Kidney epithelial cell (primary cell): Measurements from ENCODE around the gene TMEM139. TPM values are rescaled to one million over a fixed set of nuclear protein-coding genes. Genes with fewer than 3 reads are reported as not detected.

ENCODE experiments used
- DNase-seq: peaks from one replicate; pipeline ENCODE4 v3.0.0-alpha.2; 2010; ENCODE audit warnings: low read depth
- H3K27me3 ChIP-seq: 2 replicates; pipeline ENCODE4 v1.6.0; 2011; ENCODE audit warnings: low read length; ENCODE audit not compliant: control insufficient read depth, insufficient read depth
- H3K36me3 ChIP-seq: 2 replicates; pipeline ENCODE4 v1.5.1; 2011; ENCODE audit warnings: low read length; ENCODE audit not compliant: control insufficient read depth, insufficient read depth
- H3K4me3 ChIP-seq: 2 replicates; pipeline ENCODE4 v1.5.1; 2011; ENCODE audit warnings: low read depth, mild to moderate bottlenecking, control low read depth, low read length
- CTCF ChIP-seq: IDR thresholded peaks from 2 replicates; pipeline ENCODE4 v1.5.1; 2011; ENCODE audit warnings: mild to moderate bottlenecking, moderate library complexity, low read length, control low read depth, inconsistent platforms; ENCODE audit not compliant: insufficient read depth, poor library complexity, severe bottlenecking
- total RNA-seq: library from RNA; depleted of rRNA; stranded (reverse); fragments of >200 nt; gene quantifications from 2 replicates; pipeline ENCODE4 v1.2.3, GENCODE V29; 2015

The TMEM139 gene
- total RNA-seq, 1 donor from 2014 or later = 11.9 TPM

- Histone ChIP-seq H3K36me3 (peaks cover 1% of the 10 kb centered on the region), H3K27me3 (no peaks in the 10 kb centered on the region), H3K4me3 (no peak overlapping the region)
- DNase-seq = no peak
- no peak for TF ChIP-seq CTCF
These were observed 8.1 kb downstream of the TMEM139 start for GRCh38 chr7:143292876-143293275.

DNA sequence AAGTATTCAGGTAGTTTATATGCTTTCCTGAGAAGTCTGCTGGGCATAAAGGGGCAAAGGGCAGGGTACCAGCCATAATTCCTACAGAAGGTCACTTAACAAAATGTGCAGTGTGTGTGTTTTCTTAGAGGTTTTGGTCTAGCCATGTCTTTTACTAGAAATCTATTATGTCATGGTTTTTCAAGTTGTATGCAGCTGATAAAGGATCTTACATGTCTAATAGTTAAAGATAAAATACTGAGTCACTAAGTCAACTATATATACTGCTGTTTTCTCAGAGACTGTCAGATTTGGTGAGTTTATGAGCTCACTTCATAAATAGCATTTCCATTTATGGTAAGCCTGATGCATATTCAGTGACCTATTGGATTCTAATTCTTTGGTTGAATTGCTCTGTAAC is 11.1 kb downstream of the TMEM139 start:
- H3K4me3 ChIP-seq = no peak overlapping the region
- H3K36me3 ChIP-seq = peaks cover 5% of the 10 kb centered on the region
- H3K27me3 ChIP-seq = no peaks in the 10 kb centered on the region
- TF ChIP-seq CTCF = no peak
- no peak for DNase-seq

DNA sequence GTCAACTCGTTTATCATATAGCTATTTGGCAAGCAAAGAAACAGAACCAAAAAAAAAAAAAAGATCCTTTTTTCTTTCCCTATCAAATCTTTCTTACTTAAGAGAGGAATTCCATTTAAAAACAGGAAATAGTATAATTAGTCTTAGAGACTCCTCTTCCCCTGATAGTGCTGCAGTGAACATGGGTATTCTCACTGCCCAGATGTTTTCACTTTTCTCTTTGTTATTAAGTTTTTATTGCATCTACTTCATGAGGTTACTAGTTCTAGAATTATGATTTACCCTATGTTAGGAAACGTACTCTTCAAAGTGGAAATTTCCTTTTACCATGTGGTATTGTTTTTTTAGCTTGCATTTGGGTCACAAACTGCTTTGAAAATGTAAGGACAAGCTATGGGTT is 11.9 kb downstream of the TMEM139 start:
- Histone ChIP-seq H3K36me3 (peaks cover 5% of the 10 kb centered on the region), H3K4me3 (no peak overlapping the region), H3K27me3 (no peaks in the 10 kb centered on the region)
- no peak for TF ChIP-seq CTCF
- DNase-seq = no peak

- TF ChIP-seq CTCF = no peak
- Histone ChIP-seq H3K36me3 (peaks cover 3% of the 10 kb centered on the region), H3K27me3 (no peaks in the 10 kb centered on the region), H3K4me3 (no peak overlapping the region)
- no peak for DNase-seq
These were observed 14.6 kb downstream of the TMEM139 start for GRCh38 chr7:143299346-143299745.

DNA sequence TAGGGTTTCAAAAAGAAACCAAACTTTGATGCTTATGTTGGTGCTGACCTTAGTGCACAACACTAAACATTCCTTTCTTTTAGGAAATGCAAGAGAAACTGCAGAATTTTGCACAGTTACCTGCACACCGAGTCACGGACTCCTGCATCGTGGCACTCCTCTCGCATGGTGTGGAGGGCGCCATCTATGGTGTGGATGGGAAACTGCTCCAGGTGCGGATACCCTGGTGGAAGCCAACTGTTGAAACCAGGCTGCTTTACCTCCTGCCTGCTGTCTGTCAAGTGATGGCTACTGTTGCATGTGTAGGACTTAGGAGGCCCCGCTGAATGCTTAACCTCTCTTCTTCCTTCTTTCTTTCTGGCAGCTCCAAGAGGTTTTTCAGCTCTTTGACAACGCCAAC is 15.1 kb downstream of the TMEM139 start:
- no peaks in the 10 kb centered on the region for H3K27me3 ChIP-seq
- H3K4me3 ChIP-seq = no peak overlapping the region
- H3K36me3 ChIP-seq = peaks cover 3% of the 10 kb centered on the region
- TF ChIP-seq CTCF = peak; percentile 71
- DNase-seq = no peak
